ENCODE data around the gene PCED1B. TPM values are rescaled to one million over a fixed set of nuclear protein-coding genes. Genes with fewer than 3 reads are reported as not detected.

PCED1B gene
- total RNA-seq, 1 donor from 2014 or later: 3.1 TPM

- Mint-ChIP-seq H3K36me3 (no peaks in the 10 kb centered on the region), H3K4me1 (peaks cover 4% of the 10 kb centered on the region), H3K9me3 (no peaks in the 10 kb centered on the region), H3K27ac (no peak overlapping the region), H3K27me3 (ENCODE audit: insufficient read depth, low read depth) (no peaks in the 10 kb centered on the region), H3K4me3 (no peak overlapping the region)
- Histone ChIP-seq H3K4me1 (no peaks in the 10 kb centered on the region), H2AFZ (replicated peaks) (no peak overlapping the region), H3F3A (ENCODE audit: low read depth) (no peaks in the 10 kb centered on the region), H3K4me2 (no peak overlapping the region), H3K36me3 (no peaks in the 10 kb centered on the region), H4K20me1 (ENCODE audit: low read depth) (no peaks in the 10 kb centered on the region), H3K9me3 (ENCODE audit: low read depth) (no peaks in the 10 kb centered on the region), H3K27me3 (no peaks in the 10 kb centered on the region), H3K4me3 (no peak overlapping the region), H3K79me2 (ENCODE audit: low read depth) (no peaks in the 10 kb centered on the region), H3K27ac (no peak overlapping the region), H3K9ac (no peak overlapping the region)
- TF ChIP-seq EZH2 (IDR thresholded peaks at IDR 0.05) (no peak), EZH2phosphoT487 (IDR thresholded peaks at IDR 0.05) (no peak), CTCF (IDR thresholded peaks at IDR 0.05) (no peak)
- no peak for DNase-seq (ENCODE audit: low spot score)
Observed at GRCh38 chr12:47100160-47100559, 20.7 kb downstream of the PCED1B start.

- Histone ChIP-seq H3K4me2 (no peak overlapping the region), H3K9ac (no peak overlapping the region), H3K79me2 (ENCODE audit: low read depth) (no peaks in the 10 kb centered on the region), H3K4me3 (no peak overlapping the region), H3K9me3 (ENCODE audit: low read depth) (no peaks in the 10 kb centered on the region), H4K20me1 (ENCODE audit: low read depth) (no peaks in the 10 kb centered on the region), H3K27me3 (no peaks in the 10 kb centered on the region), H3K36me3 (no peaks in the 10 kb centered on the region), H3K27ac (no peak overlapping the region), H3K4me1 (no peaks in the 10 kb centered on the region), H2AFZ (replicated peaks) (no peak overlapping the region), H3F3A (ENCODE audit: low read depth) (no peaks in the 10 kb centered on the region)
- DNase-seq (ENCODE audit: low spot score): no peak
- H3K9me3 Mint-ChIP-seq: no peaks in the 10 kb centered on the region
- no peaks in the 10 kb centered on the region for H3K36me3 Mint-ChIP-seq
- no peak overlapping the region for H3K4me3 Mint-ChIP-seq
- H3K27ac Mint-ChIP-seq: no peak overlapping the region
- no peak for TF ChIP-seq EZH2phosphoT487 (IDR thresholded peaks at IDR 0.05)
- no peak for TF ChIP-seq EZH2 (IDR thresholded peaks at IDR 0.05)
- TF ChIP-seq CTCF (IDR thresholded peaks at IDR 0.05): no peak
- H3K4me1 Mint-ChIP-seq: peaks cover 3% of the 10 kb centered on the region
- no peaks in the 10 kb centered on the region for H3K27me3 Mint-ChIP-seq (ENCODE audit: insufficient read depth, low read depth)
Observed at GRCh38 chr12:47102406-47102805, 23.0 kb downstream of the PCED1B start.

GRCh38 chr12:47102845-47103651 is 23.6 kb downstream of the PCED1B start:
- Mint-ChIP-seq H3K4me3 (no peak overlapping the region), H3K4me1 (peaks cover 3% of the 10 kb centered on the region), H3K27me3 (ENCODE audit: insufficient read depth, low read depth) (no peaks in the 10 kb centered on the region), H3K27ac (no peak overlapping the region), H3K36me3 (no peaks in the 10 kb centered on the region), H3K9me3 (no peaks in the 10 kb centered on the region)
- H3F3A ChIP-seq (ENCODE audit: low read depth): no peaks in the 10 kb centered on the region
- H2AFZ ChIP-seq (replicated peaks): no peak overlapping the region
- no peak for TF ChIP-seq CTCF (IDR thresholded peaks at IDR 0.05)
- TF ChIP-seq EZH2phosphoT487 (IDR thresholded peaks at IDR 0.05): no peak
- no peak for TF ChIP-seq EZH2 (IDR thresholded peaks at IDR 0.05)
- H3K9ac ChIP-seq: no peak overlapping the region
- H3K27ac ChIP-seq: no peak overlapping the region
- no peak overlapping the region for H3K4me3 ChIP-seq
- no peaks in the 10 kb centered on the region for H3K9me3 ChIP-seq (ENCODE audit: low read depth)
- no peak overlapping the region for H3K4me2 ChIP-seq
- DNase-seq (ENCODE audit: low spot score): no peak
- no peaks in the 10 kb centered on the region for H3K27me3 ChIP-seq
- no peaks in the 10 kb centered on the region for H3K4me1 ChIP-seq
- no peaks in the 10 kb centered on the region for H3K36me3 ChIP-seq
- no peaks in the 10 kb centered on the region for H3K79me2 ChIP-seq (ENCODE audit: low read depth)
- H4K20me1 ChIP-seq (ENCODE audit: low read depth): no peaks in the 10 kb centered on the region

All from neural progenitor cell (in vitro differentiated cells).